Measurements from ENCODE around the gene CEP104.

- TF ChIP-seq POLR2A (IDR thresholded peaks at IDR 0.05) = no peak
- TF ChIP-seq CTCF (IDR thresholded peaks at IDR 0.05) = no peak
Observed at GRCh38 chr1:3904843-3905185, 47.8 kb upstream of the CEP104 start.

All from heart left ventricle (tissue), 13 donors.